Activated CD4-positive, CD25-positive, alpha-beta regulatory T cell treated with anti-CD3 and anti-CD28 coated beads, Interleukin-2, amount 50 U/mL, for 24 hours (primary cell): Measurements from ENCODE around the gene PAPLN.
"Not testable (repeated sequence)": the region's sequence is repeated elsewhere in the genome, so short reads cannot be mapped to it uniquely, and the experiment has no call there.

ENCODE experiments used
- ATAC-seq, 2 donors: fragments of 150-1000 bp; cut with Tn5 transposase; one replicate each; pipeline ENCODE4 v1.10.0; 2021; ENCODE audit warnings: mild to moderate bottlenecking in 1 of 2, moderate library complexity in 1 of 2

Gene PAPLN

GRCh38 chr14:73293782-73294781 is 56.8 kb downstream of the PAPLN start:
- peak in 1 of 2 donors; percentile 24 for ATAC-seq

DNA sequence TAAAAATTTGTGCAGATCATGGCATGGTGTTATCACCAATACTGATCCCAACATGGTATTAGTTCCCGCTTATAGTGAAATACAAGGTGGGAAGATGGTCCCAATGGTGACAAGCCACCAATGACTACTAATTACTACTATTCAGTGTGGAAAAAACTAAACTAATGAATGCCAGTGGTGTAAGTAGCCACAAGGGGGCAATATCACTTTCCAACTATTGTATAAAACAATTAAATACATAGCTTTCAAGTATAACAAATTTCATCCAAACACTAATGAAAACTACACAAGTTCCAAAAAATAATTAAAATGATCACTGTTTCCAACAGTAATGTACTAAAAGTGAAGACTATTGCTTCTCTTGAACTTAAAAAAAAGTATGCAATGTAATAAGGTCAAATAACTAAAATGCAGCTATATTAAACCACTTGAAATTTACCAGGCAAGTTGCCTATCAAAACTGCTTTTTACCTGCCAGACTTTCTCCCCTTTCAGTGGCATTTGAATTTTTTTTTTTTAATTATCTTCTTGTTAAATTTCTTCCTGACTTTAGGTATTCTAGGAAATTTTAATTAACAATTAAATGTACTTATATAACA is 58.0 kb downstream of the PAPLN start:
- ATAC-seq: no peak

- ATAC-seq: no peak
These were observed 68.2 kb downstream of the PAPLN start for GRCh38 chr14:73305499-73305898.

DNA sequence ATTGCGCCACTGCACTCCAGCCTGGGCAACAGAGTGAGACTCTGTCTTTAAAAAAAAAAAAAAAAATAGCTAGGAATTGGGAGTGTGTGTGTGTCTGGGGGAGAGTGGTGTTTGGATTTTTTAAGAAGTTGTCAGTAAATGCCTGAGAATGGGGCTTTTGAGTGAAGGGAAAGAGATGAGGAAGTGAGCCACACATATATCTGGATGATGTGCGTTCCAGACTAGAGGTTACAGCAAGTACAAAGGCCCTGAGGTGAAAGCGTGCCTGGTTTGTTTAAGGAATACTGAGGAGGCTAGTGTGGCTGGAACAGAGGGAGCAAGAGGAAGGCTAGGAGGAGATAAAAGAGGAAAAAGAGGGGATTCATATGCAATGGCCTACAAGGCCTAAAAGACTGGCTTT is 70.0 kb downstream of the PAPLN start:
- no peak for ATAC-seq

- not testable (repeated sequence) for ATAC-seq
These were observed 71.9 kb downstream of the PAPLN start for GRCh38 chr14:73309207-73309606.

DNA sequence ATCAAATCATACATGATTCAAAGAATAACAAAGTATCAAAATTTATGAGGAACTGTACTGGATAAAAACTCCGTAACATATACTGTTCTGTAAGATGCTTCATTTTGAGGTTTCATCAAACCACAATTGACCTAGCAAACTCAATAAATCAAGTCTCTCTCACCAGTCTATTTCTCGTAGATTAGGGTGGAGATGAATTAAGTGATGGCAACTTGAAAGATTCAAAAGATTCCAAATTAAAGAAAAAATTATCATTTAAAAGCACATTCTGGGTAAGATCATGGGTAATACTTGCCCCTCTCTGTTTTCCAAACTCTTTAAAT is 74.4 kb downstream of the PAPLN start:
- ATAC-seq: no peak

DNA sequence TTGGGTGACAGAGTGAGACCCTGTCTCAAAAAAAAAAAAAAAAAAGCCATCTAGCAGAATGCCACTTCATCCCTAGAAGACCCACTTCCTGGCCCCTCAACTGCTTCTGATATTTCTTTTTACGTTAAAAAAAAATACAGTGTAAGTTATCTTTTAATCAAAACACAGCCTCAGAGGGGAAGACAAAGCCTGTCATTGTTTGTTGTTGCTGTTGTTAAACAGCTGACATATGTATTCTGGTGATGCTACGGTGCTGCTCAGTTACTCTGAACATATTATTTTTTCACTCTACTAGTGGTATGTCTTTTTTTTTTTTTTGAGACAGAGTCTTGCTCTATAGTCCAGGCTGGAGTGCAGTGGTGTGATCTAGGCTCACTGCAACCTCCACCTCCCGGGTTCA is 75.4 kb downstream of the PAPLN start:
- no peak for ATAC-seq

DNA sequence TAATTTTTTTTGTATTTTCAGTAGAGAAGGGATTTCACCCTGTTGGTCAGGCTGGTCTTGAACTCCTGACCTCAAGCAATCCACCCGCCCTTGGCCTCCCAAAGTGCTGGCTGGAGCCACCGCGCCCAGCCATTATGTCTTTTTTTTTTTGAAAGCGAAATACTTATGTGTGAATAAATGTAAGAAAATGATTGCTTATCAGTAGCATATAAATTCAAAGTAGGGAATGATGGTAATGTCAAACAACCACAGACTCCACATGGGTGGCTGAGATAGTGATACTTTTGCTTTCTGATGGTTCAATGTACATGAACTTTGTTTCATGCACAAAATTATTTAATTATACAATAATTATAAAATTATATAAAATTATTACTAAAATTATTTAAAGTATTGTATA is 75.8 kb downstream of the PAPLN start:
- ATAC-seq: no peak

DNA sequence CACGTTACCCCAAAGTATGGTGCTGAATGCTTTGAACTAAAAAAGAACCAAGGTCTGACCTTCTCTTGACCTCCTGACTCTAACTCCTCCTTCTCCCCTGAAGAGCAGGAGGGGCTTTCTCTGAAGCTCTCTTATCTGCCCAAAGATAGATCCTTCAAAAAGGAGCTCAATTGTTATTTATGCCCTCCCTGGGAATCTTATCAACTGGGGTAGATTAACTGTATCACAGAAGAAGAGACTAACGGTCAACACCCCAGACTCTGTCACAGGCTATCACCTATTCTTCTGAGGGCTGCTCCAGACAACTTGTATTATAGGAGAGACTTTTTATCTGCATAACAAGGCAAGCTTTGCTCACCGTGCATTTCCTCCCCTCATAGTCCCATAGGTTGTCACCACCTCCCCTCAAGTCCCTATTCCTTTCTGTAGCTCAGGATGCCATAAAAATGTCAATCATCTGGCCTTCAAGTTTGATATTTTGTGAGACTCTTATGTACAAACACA is 86.6 kb downstream of the PAPLN start:
- ATAC-seq: no peak
